Gastrocnemius medialis (tissue), 4 donors: Measurements from ENCODE around the gene CTBP1.

Experiments used
- POLR2A ChIP-seq, 2 donors: fragments of 450-650 bp; IDR thresholded peaks; one replicate each; pipeline ENCODE4 v1.6.1; 2017; ENCODE audit warnings: antibody characterized with exemption in 2 of 2, mild to moderate bottlenecking in 2 of 2, moderate library complexity in 2 of 2
- TF ChIP-seq, protein P1 (sequence below), 5 experiments: fragments of 450-650 bp in 3 of 5; fragments of 200-600 bp in 2 of 5; sonication (generic) in 2 of 5; IDR thresholded peaks in 4 of 5; conservative IDR thresholded peaks in 1 of 5; 1 replicate in 4 of 5; 2 replicates in 1 of 5; pipeline ENCODE4 v1.5.1; 2016 to 2019; ENCODE audit warnings: antibody characterized with exemption in 5 of 5, mild to moderate bottlenecking in 3 of 5, moderate library complexity in 3 of 5

DNA sequence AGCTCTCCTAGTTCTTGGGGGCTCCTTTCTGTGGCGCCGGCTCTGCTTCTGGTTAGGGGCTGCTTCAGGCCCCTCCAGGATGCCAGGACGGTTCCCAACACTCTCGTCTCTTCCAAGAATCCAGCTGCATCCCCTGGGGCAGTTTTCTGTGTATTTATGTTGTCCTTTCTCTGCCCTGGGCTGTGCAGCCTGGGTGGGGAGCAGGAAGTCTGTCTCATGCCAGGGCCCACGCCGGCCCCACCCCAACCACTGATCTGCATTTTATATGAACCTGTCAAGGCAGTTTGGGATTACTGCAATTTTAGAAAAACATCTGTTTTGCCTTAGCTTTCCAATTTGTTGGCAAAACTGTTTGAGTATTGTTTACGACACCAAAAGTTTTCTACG is 14.6 kb downstream of the CTBP1 start:
- TF ChIP-seq, protein P1, sequence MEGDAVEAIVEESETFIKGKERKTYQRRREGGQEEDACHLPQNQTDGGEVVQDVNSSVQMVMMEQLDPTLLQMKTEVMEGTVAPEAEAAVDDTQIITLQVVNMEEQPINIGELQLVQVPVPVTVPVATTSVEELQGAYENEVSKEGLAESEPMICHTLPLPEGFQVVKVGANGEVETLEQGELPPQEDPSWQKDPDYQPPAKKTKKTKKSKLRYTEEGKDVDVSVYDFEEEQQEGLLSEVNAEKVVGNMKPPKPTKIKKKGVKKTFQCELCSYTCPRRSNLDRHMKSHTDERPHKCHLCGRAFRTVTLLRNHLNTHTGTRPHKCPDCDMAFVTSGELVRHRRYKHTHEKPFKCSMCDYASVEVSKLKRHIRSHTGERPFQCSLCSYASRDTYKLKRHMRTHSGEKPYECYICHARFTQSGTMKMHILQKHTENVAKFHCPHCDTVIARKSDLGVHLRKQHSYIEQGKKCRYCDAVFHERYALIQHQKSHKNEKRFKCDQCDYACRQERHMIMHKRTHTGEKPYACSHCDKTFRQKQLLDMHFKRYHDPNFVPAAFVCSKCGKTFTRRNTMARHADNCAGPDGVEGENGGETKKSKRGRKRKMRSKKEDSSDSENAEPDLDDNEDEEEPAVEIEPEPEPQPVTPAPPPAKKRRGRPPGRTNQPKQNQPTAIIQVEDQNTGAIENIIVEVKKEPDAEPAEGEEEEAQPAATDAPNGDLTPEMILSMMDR (IDR thresholded peaks at IDR 0.05 in 4 of 5, conservative IDR thresholded peaks at IDR 0.05 in 1 of 5) = no peak
- no peak for TF ChIP-seq POLR2A (IDR thresholded peaks at IDR 0.05)
